HEK293T (cell line): ENCODE results near the gene HCFC1R1.

Experiments
- ARNT ChIP-seq: fragments of 450-650 bp; IDR thresholded peaks from 2 replicates; pipeline ENCODE4 v1.6.1; 2017; ENCODE audit warnings: mild to moderate bottlenecking
- HDGF ChIP-seq: fragments of 450-650 bp; IDR thresholded peaks from 2 replicates; pipeline ENCODE4 v1.6.1; 2017; ENCODE audit warnings: antibody characterized with exemption, borderline replicate concordance

GRCh38 chr16:2973605-2974318 lies 50.0 kb downstream of the HCFC1R1 start:
- TF ChIP-seq ARNT (no peak), HDGF (no peak)
